Memory B cell (primary cell): ENCODE data around the gene GUCY1A1.
"Not testable (repeated sequence)": the region's sequence is repeated elsewhere in the genome, so short reads cannot be mapped to it uniquely, and the experiment has no call there.

Source experiments
- ATAC-seq: fragments of 150-1000 bp; cut with Tn5 transposase; 2 replicates; pipeline ENCODE4 v1.10.0; 2021; ENCODE audit warnings: low read depth, mild to moderate bottlenecking, moderate library complexity
- DNase-seq, 2 donors: peaks; one replicate each; pipeline ENCODE4 v3.0.0; 2022; ENCODE audit warnings: low spot score in 2 of 2
- H3K27ac Mint-ChIP-seq: one replicate; pipeline ENCODE4 v1.8.0; 2022; ENCODE audit warnings: mild to moderate bottlenecking, moderate library complexity, mixed read lengths
- H3K27me3 Mint-ChIP-seq: one replicate; pipeline ENCODE4 v1.8.0; 2022; ENCODE audit warnings: mixed read lengths
- H3K36me3 Mint-ChIP-seq: one replicate; pipeline ENCODE4 v1.8.0; 2022; ENCODE audit warnings: mild to moderate bottlenecking, mixed read lengths
- H3K4me1 Mint-ChIP-seq: one replicate; pipeline ENCODE4 v1.8.0; 2022; ENCODE audit warnings: mixed read lengths
- H3K4me3 Mint-ChIP-seq: one replicate; pipeline ENCODE4 v1.8.0; 2022; ENCODE audit warnings: mild to moderate bottlenecking, moderate library complexity, mixed read lengths
- H3K9me3 Mint-ChIP-seq: one replicate; pipeline ENCODE4 v1.8.0; 2022; ENCODE audit warnings: mixed read lengths

GUCY1A1 gene

GRCh38 chr4:155643087-155643486 lies 23.6 kb upstream of the GUCY1A1 start:
- H3K36me3 Mint-ChIP-seq, result no peaks in the 10 kb centered on the region
- no peak overlapping the region for H3K27ac Mint-ChIP-seq
- no peak overlapping the region for H3K4me3 Mint-ChIP-seq
- H3K9me3 Mint-ChIP-seq, result no peaks in the 10 kb centered on the region
- no peaks in the 10 kb centered on the region for H3K4me1 Mint-ChIP-seq
- ATAC-seq, result no peak
- DNase-seq, result no peak
- no peaks in the 10 kb centered on the region for H3K27me3 Mint-ChIP-seq

- ATAC-seq (no peak), DNase-seq (no peak)
- Mint-ChIP-seq H3K27me3 (no peaks in the 10 kb centered on the region), H3K27ac (no peak overlapping the region), H3K4me3 (no peak overlapping the region), H3K36me3 (no peaks in the 10 kb centered on the region), H3K4me1 (no peaks in the 10 kb centered on the region), H3K9me3 (peaks cover 6% of the 10 kb centered on the region)
These were observed 20.6 kb upstream of the GUCY1A1 start for GRCh38 chr4:155646001-155646400.

GRCh38 chr4:155650785-155651184 lies 15.9 kb upstream of the GUCY1A1 start:
- not testable (repeated sequence) for H3K4me3 Mint-ChIP-seq, H3K9me3 Mint-ChIP-seq, H3K36me3 Mint-ChIP-seq, H3K27me3 Mint-ChIP-seq, H3K4me1 Mint-ChIP-seq, DNase-seq, H3K27ac Mint-ChIP-seq, ATAC-seq

GRCh38 chr4:155653052-155653451 lies 13.6 kb upstream of the GUCY1A1 start:
- H3K9me3 Mint-ChIP-seq, result peaks cover 11% of the 10 kb centered on the region
- DNase-seq, result no peak
- ATAC-seq, result no peak
- no peaks in the 10 kb centered on the region for H3K4me1 Mint-ChIP-seq
- no peaks in the 10 kb centered on the region for H3K27me3 Mint-ChIP-seq
- no peaks in the 10 kb centered on the region for H3K36me3 Mint-ChIP-seq
- no peak overlapping the region for H3K27ac Mint-ChIP-seq
- no peak overlapping the region for H3K4me3 Mint-ChIP-seq

- Mint-ChIP-seq H3K4me3 (no peak overlapping the region), H3K27me3 (no peaks in the 10 kb centered on the region), H3K36me3 (no peaks in the 10 kb centered on the region), H3K9me3 (peaks cover 5% of the 10 kb centered on the region), H3K4me1 (no peaks in the 10 kb centered on the region), H3K27ac (no peak overlapping the region)
- DNase-seq (no peak), ATAC-seq (no peak)
These were observed 10.6 kb upstream of the GUCY1A1 start for GRCh38 chr4:155656025-155656424.

- no peak for DNase-seq
- Mint-ChIP-seq H3K36me3 (no peaks in the 10 kb centered on the region), H3K9me3 (peaks cover 5% of the 10 kb centered on the region), H3K27me3 (no peaks in the 10 kb centered on the region), H3K4me3 (no peak overlapping the region), H3K27ac (no peak overlapping the region), H3K4me1 (no peaks in the 10 kb centered on the region)
- ATAC-seq, result no peak
These were observed 9.5 kb upstream of the GUCY1A1 start for GRCh38 chr4:155657169-155657568.

- DNase-seq, result no peak
- H3K9me3 Mint-ChIP-seq, result peaks cover 4% of the 10 kb centered on the region
- ATAC-seq, result no peak
- H3K4me3 Mint-ChIP-seq, result no peak overlapping the region
- no peaks in the 10 kb centered on the region for H3K4me1 Mint-ChIP-seq
- H3K27ac Mint-ChIP-seq, result no peak overlapping the region
- no peaks in the 10 kb centered on the region for H3K27me3 Mint-ChIP-seq
- no peaks in the 10 kb centered on the region for H3K36me3 Mint-ChIP-seq
These were observed 8.5 kb upstream of the GUCY1A1 start for GRCh38 chr4:155657985-155658680.

- Mint-ChIP-seq H3K27me3 (no peaks in the 10 kb centered on the region), H3K4me3 (no peak overlapping the region), H3K4me1 (no peaks in the 10 kb centered on the region), H3K9me3 (peaks cover 4% of the 10 kb centered on the region), H3K27ac (no peak overlapping the region), H3K36me3 (no peaks in the 10 kb centered on the region)
- no peak for ATAC-seq
- DNase-seq, result no peak
These were observed 8.0 kb upstream of the GUCY1A1 start for GRCh38 chr4:155658681-155659064.

GRCh38 chr4:155659176-155659575 lies 7.5 kb upstream of the GUCY1A1 start:
- H3K27me3 Mint-ChIP-seq, result no peaks in the 10 kb centered on the region
- H3K36me3 Mint-ChIP-seq, result no peaks in the 10 kb centered on the region
- no peaks in the 10 kb centered on the region for H3K4me1 Mint-ChIP-seq
- no peak overlapping the region for H3K4me3 Mint-ChIP-seq
- no peak for ATAC-seq
- no peak for DNase-seq
- peaks cover 4% of the 10 kb centered on the region for H3K9me3 Mint-ChIP-seq
- H3K27ac Mint-ChIP-seq, result no peak overlapping the region

- DNase-seq, result no peak
- H3K27me3 Mint-ChIP-seq, result no peaks in the 10 kb centered on the region
- no peak overlapping the region for H3K27ac Mint-ChIP-seq
- H3K9me3 Mint-ChIP-seq, result peaks cover 4% of the 10 kb centered on the region
- no peaks in the 10 kb centered on the region for H3K36me3 Mint-ChIP-seq
- ATAC-seq, result no peak
- H3K4me3 Mint-ChIP-seq, result no peak overlapping the region
- H3K4me1 Mint-ChIP-seq, result no peaks in the 10 kb centered on the region
These were observed 6.2 kb upstream of the GUCY1A1 start for GRCh38 chr4:155660436-155660835.

GRCh38 chr4:155665054-155665453 lies 1.6 kb upstream of the GUCY1A1 start:
- peaks cover 6% of the 10 kb centered on the region for H3K4me1 Mint-ChIP-seq
- no peaks in the 10 kb centered on the region for H3K36me3 Mint-ChIP-seq
- peaks cover 7% of the 10 kb centered on the region for H3K27me3 Mint-ChIP-seq
- no peak for ATAC-seq
- DNase-seq, result no peak
- H3K27ac Mint-ChIP-seq, result no peak overlapping the region
- no peak overlapping the region for H3K4me3 Mint-ChIP-seq
- no peaks in the 10 kb centered on the region for H3K9me3 Mint-ChIP-seq

- ATAC-seq, result no peak
- H3K9me3 Mint-ChIP-seq, result no peaks in the 10 kb centered on the region
- peaks cover 6% of the 10 kb centered on the region for H3K4me1 Mint-ChIP-seq
- no peak overlapping the region for H3K27ac Mint-ChIP-seq
- H3K27me3 Mint-ChIP-seq, result peaks cover 7% of the 10 kb centered on the region
- DNase-seq, result peak in 1 of 2 donors; percentile 9
- peak overlapping the region; percentile 61 for H3K4me3 Mint-ChIP-seq
- no peaks in the 10 kb centered on the region for H3K36me3 Mint-ChIP-seq
These were observed 547 bp downstream of the GUCY1A1 start for GRCh38 chr4:155667222-155667567.

GRCh38 chr4:155667568-155668511 lies 1.2 kb downstream of the GUCY1A1 start:
- no peaks in the 10 kb centered on the region for H3K36me3 Mint-ChIP-seq
- DNase-seq (peak in 1 of 2 donors; percentile 10), ATAC-seq (peak; percentile 8)
- H3K27me3 Mint-ChIP-seq, result peaks cover 7% of the 10 kb centered on the region
- H3K9me3 Mint-ChIP-seq, result no peaks in the 10 kb centered on the region
- H3K27ac Mint-ChIP-seq, result no peak overlapping the region
- peaks cover 6% of the 10 kb centered on the region for H3K4me1 Mint-ChIP-seq
- peak overlapping the region; percentile 9 for H3K4me3 Mint-ChIP-seq

- DNase-seq (no peak), ATAC-seq (no peak)
- peaks cover 6% of the 10 kb centered on the region for H3K4me1 Mint-ChIP-seq
- H3K27ac Mint-ChIP-seq, result no peak overlapping the region
- H3K4me3 Mint-ChIP-seq, result no peak overlapping the region
- H3K9me3 Mint-ChIP-seq, result no peaks in the 10 kb centered on the region
- peaks cover 7% of the 10 kb centered on the region for H3K27me3 Mint-ChIP-seq
- H3K36me3 Mint-ChIP-seq, result no peaks in the 10 kb centered on the region
These were observed 2.1 kb downstream of the GUCY1A1 start for GRCh38 chr4:155668707-155669220.
